Endothelial cell of umbilical vein (primary cell): ENCODE results near the gene CNTNAP2. TPM values are rescaled to one million over a fixed set of nuclear protein-coding genes. Genes with fewer than 3 reads are reported as not detected.

Experiments
- BruUV-seq: library from RNA; stranded (reverse); fragments of 400-500 nt; replicated peaks from 2 replicates; lab custom pipeline; 2021; lab: Mats Ljungman, UMichigan
- CTCF ChIA-PET: fragments of 300-600, 350-600 bp; sonication (Branson Sonifier 250); formaldehyde crosslinking; loops from one replicate; lab custom pipeline; 2021; ENCODE audit warnings: antibody characterized with exemption, inconsistent platforms; lab: Charles Lee
- POLR2A ChIA-PET: fragments of 300-600, 350-600 bp; sonication (Branson Sonifier 250); formaldehyde crosslinking; loops from one replicate; lab custom pipeline; 2021; ENCODE audit warnings: antibody characterized with exemption, inconsistent platforms; lab: Charles Lee
- DNase-seq: peaks from one replicate; pipeline ENCODE4 v3.0.0-alpha.2; 2011; ENCODE audit warnings: low read depth, low spot score
- FAIRE-seq: peaks from 2 replicates; lab custom pipeline; 2011; peaks lifted over from hg19 to GRCh38; lab: Jason Lieb, UNC
- H2AFZ ChIP-seq: 2 replicates; pipeline ENCODE4 v1.6.0; 2012; ENCODE audit warnings: low read depth, low read length, control low read depth, inconsistent platforms
- H3K27ac ChIP-seq: 2 replicates; pipeline ENCODE4 v1.5.1; 2011; ENCODE audit warnings: low read depth, mild to moderate bottlenecking, control low read depth, low read length, moderate library complexity; ENCODE audit not compliant: insufficient read depth
- H3K27me3 ChIP-seq, 2 experiments: 2 replicates each; pipeline versions ENCODE4 v1.6.0 to v1.6.1; 2011; ENCODE audit warnings: low read length in 2 of 2, mixed read lengths in 1 of 2; ENCODE audit not compliant: control insufficient read depth in 2 of 2, insufficient read depth in 2 of 2
- H3K36me3 ChIP-seq, 2 experiments: 2 replicates in 1 of 2; 3 replicates in 1 of 2; pipeline ENCODE4 v1.5.1; 2011; ENCODE audit warnings: low read length in 2 of 2, mild to moderate bottlenecking in 1 of 2, moderate library complexity in 1 of 2; ENCODE audit not compliant: control insufficient read depth in 2 of 2, insufficient read depth in 2 of 2; ENCODE audit errors: extremely low read depth in 1 of 2
- H3K4me1 ChIP-seq: 3 replicates; pipeline ENCODE4 v1.5.1; 2011; ENCODE audit warnings: mild to moderate bottlenecking, low read length; ENCODE audit not compliant: control insufficient read depth, insufficient read depth; ENCODE audit errors: extremely low read depth
- H3K4me2 ChIP-seq: 2 replicates; pipeline ENCODE4 v1.6.1; 2011; ENCODE audit warnings: low read length, control low read depth, mixed read lengths; ENCODE audit not compliant: insufficient read depth
- H3K4me3 ChIP-seq, 3 experiments: fragments of 200-600 bp in 1 of 3; sonication (generic), shearing (Covaris generic) in 1 of 3; replicated peaks in 1 of 3; 2 replicates each; pipeline ENCODE4 v1.5.1; 2011 to 2016; ENCODE audit warnings: control low read depth in 3 of 3, low read length in 3 of 3, mild to moderate bottlenecking in 2 of 3, inconsistent platforms in 1 of 3, low read depth in 1 of 3, moderate library complexity in 1 of 3; ENCODE audit not compliant: insufficient read depth in 1 of 3
- H3K79me2 ChIP-seq: 2 replicates; pipeline ENCODE4 v1.6.0; 2012; ENCODE audit warnings: low read length, inconsistent platforms; ENCODE audit not compliant: control insufficient read depth, insufficient read depth
- H3K9ac ChIP-seq: replicated peaks from 2 replicates; pipeline ENCODE3; 2011; ENCODE audit warnings: low read length, control low read depth; ENCODE audit not compliant: insufficient read depth; ENCODE audit errors: extremely low read depth
- H3K9me1 ChIP-seq: replicated peaks from 3 replicates; pipeline ENCODE4 v1.6.0; 2011; ENCODE audit warnings: mild to moderate bottlenecking, low read length; ENCODE audit not compliant: control insufficient read depth, insufficient read depth; ENCODE audit errors: extremely low read depth
- H3K9me3 ChIP-seq: replicated peaks from 2 replicates; pipeline ENCODE4 v1.5.1; 2012; ENCODE audit warnings: low read length, inconsistent platforms; ENCODE audit not compliant: control insufficient read depth, insufficient read depth
- H4K20me1 ChIP-seq: replicated peaks from 2 replicates; pipeline ENCODE3; 2011; ENCODE audit warnings: mild to moderate bottlenecking, low read length; ENCODE audit not compliant: control insufficient read depth, insufficient read depth; ENCODE audit errors: extremely low read depth
- CTCF ChIP-seq, 2 donors: IDR thresholded peaks; 1 replicate in 1 of 2; 2 replicates in 1 of 2; pipeline ENCODE4 v1.5.1; 2011; ENCODE audit warnings: low read length in 2 of 2, mild to moderate bottlenecking in 2 of 2, moderate library complexity in 2 of 2, control low read depth in 1 of 2, inconsistent platforms in 1 of 2, low read depth in 1 of 2; ENCODE audit not compliant: insufficient read depth in 1 of 2; ENCODE audit errors: extremely low read depth in 1 of 2
- EZH2 ChIP-seq: IDR thresholded peaks from 2 replicates; pipeline ENCODE4 v1.6.1; 2012; ENCODE audit warnings: borderline replicate concordance, low read depth, mild to moderate bottlenecking, moderate library complexity, low read length, inconsistent platforms; ENCODE audit not compliant: severe bottlenecking
- FOS ChIP-seq: IDR thresholded peaks from 2 replicates; pipeline ENCODE4 v1.6.1; 2011; ENCODE audit warnings: mild to moderate bottlenecking, low read length, moderate library complexity, borderline replicate concordance; ENCODE audit not compliant: insufficient read depth
- GATA2 ChIP-seq: IDR thresholded peaks from 2 replicates; pipeline ENCODE4 v1.7.0; 2011; ENCODE audit warnings: low read depth, mild to moderate bottlenecking, moderate library complexity, mixed read lengths, low read length; ENCODE audit not compliant: insufficient read length, insufficient read depth
- JUN ChIP-seq: IDR thresholded peaks from 2 replicates; pipeline ENCODE4 v1.6.1; 2011; ENCODE audit warnings: borderline replicate concordance, low read depth; ENCODE audit not compliant: insufficient read length, insufficient read depth
- MAX ChIP-seq: IDR thresholded peaks from 2 replicates; pipeline ENCODE4 v1.6.1; 2011; ENCODE audit not compliant: insufficient read depth, insufficient read length
- MYC ChIP-seq: IDR thresholded peaks from one replicate; pipeline ENCODE4 v1.6.1; 2011; ENCODE audit warnings: mild to moderate bottlenecking, low read depth, low read length
- POLR2A ChIP-seq: IDR thresholded peaks from 2 replicates; pipeline ENCODE4 v1.6.1; 2012; ENCODE audit warnings: low read depth, mild to moderate bottlenecking, control low read depth, low read length
- POLR2AphosphoS5 ChIP-seq: IDR thresholded peaks from 2 replicates; pipeline ENCODE4 v1.6.1; 2012; ENCODE audit warnings: low read depth, mild to moderate bottlenecking, control low read depth, low read length, moderate library complexity; ENCODE audit not compliant: insufficient read depth
- dilution Hi-C: fragments of 300-500 bp; cut with MboI; formaldehyde crosslinking; loops from one replicate; pipeline ENCODE4 v1.15.0; 2019; ENCODE audit warnings: low sequenced_read_pairs; ENCODE audit not compliant: extremely low pct_ligation_motif_present
- intact Hi-C: fragments of 100-400 bp; cut with micrococcal nuclease; formaldehyde crosslinking; loops from one replicate; pipeline ENCODE4 v1.10.0; 2022
- polyA plus RNA-seq, 4 experiments: library from polyadenylated mRNA; depleted of rRNA in 3 of 4; stranded (reverse) in 3 of 4; unstranded in 1 of 4; fragments of >200 nt; gene quantifications; 2 replicates each; pipeline versions ENCODE4 v1.2.1 to v1.2.3, GENCODE V29; 2011 to 2012; ENCODE audit warnings: missing spikeins in 1 of 4
- total RNA-seq: library from RNA; stranded (reverse); gene quantifications from 2 replicates; pipeline ENCODE4 v1.2.3, GENCODE V29; 2021

Gene CNTNAP2
- total and polyA plus RNA-seq, 2 donors (not counting 3 experiments of a cell fraction or from before 2014, with no cell fraction given) = not detected

GRCh38 chr7:147556317-147556716 is 1439.7 kb downstream of the CNTNAP2 start:
- H3K4me2 ChIP-seq = no peak overlapping the region
- no peaks in the 10 kb centered on the region for H3K36me3 ChIP-seq
- dilution Hi-C loops = no loop called here
- no peaks in the 10 kb centered on the region for H3K4me1 ChIP-seq
- H4K20me1 ChIP-seq = no peaks in the 10 kb centered on the region
- H3K9ac ChIP-seq = no peak overlapping the region
- H3K79me2 ChIP-seq = no peaks in the 10 kb centered on the region
- intact Hi-C loops = no loop called here
- no peak for DNase-seq
- H2AFZ ChIP-seq = no peak overlapping the region
- BruUV-seq = no TSS peak
- POLR2A ChIA-PET = no interaction called here
- CTCF ChIA-PET = no interaction called here
- no peak overlapping the region for H3K27ac ChIP-seq
- H3K9me1 ChIP-seq = no peaks in the 10 kb centered on the region
- TF ChIP-seq GATA2 (no peak), EZH2 (no peak), JUN (no peak), MYC (no peak), POLR2AphosphoS5 (no peak), FOS (no peak), MAX (no peak), CTCF (IDR thresholded peaks at IDR 0.05; ENCODE audit: extremely low read depth in 1 of 2, insufficient read depth in 1 of 2, low read depth in 1 of 2, low read length in 2 of 2) (no peak), POLR2A (no peak)
- H3K4me3 ChIP-seq = no peak overlapping the region
- no peak for FAIRE-seq
- no peaks in the 10 kb centered on the region for H3K27me3 ChIP-seq
- peaks cover 3% of the 10 kb centered on the region for H3K9me3 ChIP-seq
